Stimulated activated CD8-positive, alpha-beta memory T cell treated with anti-CD3 and anti-CD28 coated beads, Interleukin-7, amount 100 ng/mL, for 4 hours (primary cell): ENCODE measurements around the gene GZMB.
A peak's percentile ranks its signal among the peaks of the same experiment; 100 is the strongest.
"Not testable (repeated sequence)": the region's sequence is repeated elsewhere in the genome, so short reads cannot be mapped to it uniquely, and the experiment has no call there.

ENCODE experiments used
- DNase-seq, 2 donors: peaks; one replicate each; pipeline ENCODE4 v3.0.0-alpha.2; 2020; ENCODE audit warnings: low read depth in 2 of 2

The GZMB gene

GRCh38 chr14:24634158-24634557 is at the start of gene GZMB:
TSS of gene GZMB (minus strand) at chr14:24634190. CDS start at chr14:24634160, 30 bp downstream.
- DNase-seq, result peak; percentile 82 to 86

- no peak for DNase-seq
Observed at GRCh38 chr14:24681056-24681455, 47.1 kb upstream of the GZMB start.

- DNase-seq, result no peak
Observed at GRCh38 chr14:24680516-24680915, 46.5 kb upstream of the GZMB start.

GRCh38 chr14:24679248-24679961 is 45.4 kb upstream of the GZMB start:
- no peak for DNase-seq

GRCh38 chr14:24678801-24679247 is 44.8 kb upstream of the GZMB start:
- DNase-seq, result peak; percentile 62 to 82

- no peak for DNase-seq
Observed at GRCh38 chr14:24677956-24678355, 44.0 kb upstream of the GZMB start.

GRCh38 chr14:24674204-24674970 is 40.4 kb upstream of the GZMB start:
- peak; percentile 42 to 52 for DNase-seq

GRCh38 chr14:24673534-24674203 is 39.7 kb upstream of the GZMB start:
- DNase-seq, result peak; percentile 64 to 79

GRCh38 chr14:24673059-24673458 is 39.1 kb upstream of the GZMB start:
- DNase-seq, result no peak

GRCh38 chr14:24670594-24670993 is 36.6 kb upstream of the GZMB start:
- peak; percentile 36 to 48 for DNase-seq

- no peak for DNase-seq
Observed at GRCh38 chr14:24669651-24670050, 35.7 kb upstream of the GZMB start.

GRCh38 chr14:24665440-24665991 is 31.5 kb upstream of the GZMB start:
- DNase-seq, result peak in 1 of 2 donors; percentile 12

- no peak for DNase-seq
Observed at GRCh38 chr14:24664366-24664765, 30.4 kb upstream of the GZMB start.

GRCh38 chr14:24662753-24663152 is 28.8 kb upstream of the GZMB start:
- no peak for DNase-seq

GRCh38 chr14:24659916-24660570 is 26.1 kb upstream of the GZMB start:
- no peak for DNase-seq

GRCh38 chr14:24648361-24648760 is 14.4 kb upstream of the GZMB start:
- DNase-seq, result not testable (repeated sequence)

GRCh38 chr14:24639905-24640304 is 5.9 kb upstream of the GZMB start:
- DNase-seq, result no peak

- DNase-seq, result no peak
Observed at GRCh38 chr14:24639270-24639669, 5.3 kb upstream of the GZMB start.

- DNase-seq, result no peak
Observed at GRCh38 chr14:24633353-24633752, 637 bp downstream of the GZMB start.

- no peak for DNase-seq
Observed at GRCh38 chr14:24632761-24633160, 1.2 kb downstream of the GZMB start.

- DNase-seq, result no peak
Observed at GRCh38 chr14:24632336-24632735, 1.7 kb downstream of the GZMB start.
